HG03432 (cell line): ENCODE results near the gene SGF29.
"Not testable (repeated sequence)": the region's sequence is repeated elsewhere in the genome, so short reads cannot be mapped to it uniquely, and the experiment has no call there.

Source experiments
- ATAC-seq: cut with Tn5 transposase; IDR thresholded peaks from one replicate; pipeline ENCODE4 v1.9.1; 2021; ENCODE audit warnings: mild to moderate bottlenecking, moderate library complexity; ENCODE audit not compliant: unreplicated experiment

Gene SGF29

DNA sequence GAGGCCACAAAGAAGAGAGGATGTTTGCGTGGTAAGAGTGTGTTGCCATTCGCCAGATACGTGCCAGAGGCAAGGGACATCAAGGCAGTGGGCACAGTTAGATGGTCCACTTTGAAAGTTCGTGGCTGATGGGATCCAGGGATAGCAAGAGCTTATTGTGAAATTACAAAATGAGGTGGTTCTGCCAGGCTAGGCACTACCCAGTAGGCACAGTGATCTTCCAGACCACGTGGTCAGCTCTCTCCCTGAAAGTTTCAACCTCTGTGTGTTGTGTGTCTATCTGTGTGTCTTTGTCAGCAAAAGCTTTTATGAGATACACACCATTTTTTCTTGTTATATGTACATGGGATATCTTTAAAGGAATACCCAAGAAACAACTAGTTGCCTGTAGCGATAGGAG lies 9.5 kb downstream of the SGF29 start:
- ATAC-seq, result no peak

DNA sequence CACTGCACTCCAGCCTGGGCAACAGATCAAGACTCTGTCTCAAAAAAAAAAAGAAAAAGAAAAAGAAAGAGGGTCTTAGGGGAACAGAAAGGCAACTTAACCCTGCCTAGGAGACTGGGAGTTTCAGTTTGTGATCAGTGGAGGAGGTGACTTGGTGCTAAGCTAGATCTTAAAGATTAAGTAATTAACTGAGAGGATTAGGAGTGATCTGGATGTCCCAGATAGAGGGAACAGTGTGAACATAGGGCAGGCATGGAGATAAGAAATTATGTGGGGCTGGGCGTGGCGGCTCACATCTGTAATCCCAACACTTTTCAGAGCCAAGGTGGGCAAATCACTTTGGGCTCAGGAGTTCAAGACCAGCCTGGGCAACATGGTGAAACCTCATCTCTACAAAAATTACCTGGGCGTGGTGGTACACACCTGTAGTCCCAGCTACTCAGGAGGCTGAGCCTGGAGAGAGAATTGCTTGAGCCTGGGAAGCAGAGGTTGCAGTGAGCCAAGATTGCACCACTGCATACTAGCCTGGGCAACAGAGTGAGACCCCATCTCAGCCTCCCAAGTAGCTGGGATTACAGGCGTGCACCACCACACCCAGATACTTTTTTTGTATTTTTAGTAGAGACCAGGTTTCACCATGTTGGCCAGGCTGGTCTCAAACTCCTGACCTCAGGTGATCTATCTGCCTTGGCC lies 12.7 kb downstream of the SGF29 start:
- not testable (repeated sequence) for ATAC-seq

DNA sequence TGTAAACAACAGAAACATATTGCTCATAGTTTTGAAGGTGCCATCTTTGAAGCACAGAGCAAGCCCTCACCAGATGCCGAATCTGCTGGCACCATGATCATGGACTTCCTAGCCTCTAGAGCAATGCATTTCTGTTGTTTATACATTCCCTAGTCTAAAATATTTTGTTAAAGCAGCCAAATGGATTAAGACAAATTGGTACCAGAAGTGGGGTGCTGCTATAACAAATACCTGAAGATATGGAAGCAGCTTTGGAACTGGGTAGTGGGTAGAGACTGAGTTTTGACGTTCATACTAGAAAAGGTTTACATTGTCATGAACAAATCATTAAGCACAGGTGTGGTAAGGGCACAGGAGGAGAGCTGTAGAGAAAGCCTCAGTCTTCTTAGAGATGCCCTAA lies 13.6 kb downstream of the SGF29 start:
- no peak for ATAC-seq

DNA sequence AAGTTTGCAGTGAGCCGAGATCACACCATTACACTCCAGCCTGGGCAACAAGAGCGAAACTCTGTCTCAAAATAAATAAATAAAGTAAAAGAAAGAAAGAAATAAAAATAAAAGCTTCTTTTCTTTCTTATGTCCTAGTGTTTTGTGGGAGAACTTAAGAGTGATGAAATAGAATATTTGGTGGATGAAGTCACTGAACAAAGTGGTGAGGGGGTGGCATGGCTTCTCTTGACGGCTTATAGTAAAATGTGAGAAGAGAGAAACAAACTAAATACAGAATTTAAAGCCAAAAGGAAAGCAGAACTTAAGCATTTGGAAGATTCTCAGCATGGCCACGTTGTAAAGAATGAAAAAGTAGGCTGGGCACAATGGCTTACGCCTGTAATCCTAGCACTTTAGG lies 15.3 kb downstream of the SGF29 start:
- ATAC-seq, result no peak

DNA sequence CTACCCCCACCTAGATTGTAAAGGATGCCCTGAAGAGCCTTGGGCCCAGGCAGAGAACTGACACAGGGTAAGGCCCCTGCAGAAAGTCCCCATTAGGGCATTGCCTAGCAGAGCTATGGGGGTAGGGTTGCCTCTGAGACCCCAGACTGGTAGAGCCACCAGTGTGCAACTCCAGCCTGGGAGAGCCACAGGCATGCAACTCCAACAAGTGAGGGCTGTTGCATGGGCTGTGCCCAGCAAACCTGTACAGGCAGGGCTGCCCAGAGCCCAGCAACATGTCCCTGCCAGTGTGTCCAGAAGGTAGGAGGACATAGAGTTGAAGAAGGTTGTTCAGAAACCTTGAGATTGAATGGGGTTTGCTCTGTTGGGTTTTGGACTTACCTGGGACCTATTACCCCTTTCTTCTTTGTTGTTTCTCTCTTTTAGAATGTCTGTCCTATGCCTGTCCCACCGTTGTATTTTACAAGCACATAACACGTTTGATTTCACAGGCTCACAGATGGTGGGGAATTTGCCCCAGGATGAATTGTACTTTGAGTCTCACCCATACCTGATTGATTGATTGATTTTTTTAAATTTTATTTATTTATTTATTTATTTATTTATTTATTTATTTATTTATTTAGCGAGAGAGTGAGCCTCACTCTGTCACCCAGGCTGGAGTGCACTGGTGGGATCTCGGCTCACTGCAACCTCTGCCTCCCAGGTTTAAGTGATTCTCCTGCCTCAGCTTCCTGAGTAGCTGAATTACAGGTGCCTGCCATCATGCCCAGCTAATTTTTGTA lies 16.4 kb downstream of the SGF29 start:
- no peak for ATAC-seq

DNA sequence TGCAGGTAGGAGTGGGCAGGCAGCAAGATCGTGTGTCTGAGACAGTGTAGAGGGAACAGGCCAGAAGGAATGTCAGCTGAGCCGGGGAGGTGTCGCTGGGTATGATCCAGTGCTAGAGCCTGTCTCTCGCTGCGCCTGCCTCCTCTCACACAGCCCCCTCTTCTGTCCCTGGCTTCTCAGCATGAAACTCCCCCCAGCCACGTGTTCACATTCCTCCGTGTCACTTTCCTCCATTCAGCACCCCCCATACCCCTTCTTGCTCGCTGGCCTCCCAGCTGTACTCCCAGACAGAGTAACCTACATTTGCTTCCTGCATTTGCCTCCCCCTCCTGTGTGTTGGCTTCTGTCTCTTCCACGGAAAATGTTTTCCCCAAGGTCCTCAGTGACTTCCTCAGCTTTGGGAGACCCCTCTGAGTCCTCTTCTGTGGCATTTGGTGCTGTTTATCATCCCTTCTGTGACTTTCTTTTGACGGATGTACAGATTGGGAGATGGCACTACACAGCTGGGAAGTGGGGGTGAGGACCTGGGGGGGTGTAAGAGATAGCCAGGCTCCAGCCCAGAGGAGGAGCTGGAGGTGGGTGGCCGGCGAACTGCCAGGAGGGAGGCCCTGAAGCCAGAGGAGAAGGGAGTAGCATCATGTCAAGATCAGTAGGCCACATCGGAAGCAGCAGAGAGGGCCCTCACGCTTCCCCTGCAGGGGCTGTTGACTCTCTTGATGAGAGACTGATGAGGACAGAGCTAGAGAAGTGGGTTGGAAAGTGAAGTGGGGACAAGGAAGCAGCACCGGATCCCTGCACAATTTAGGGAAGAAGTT lies 19.2 kb downstream of the SGF29 start:
- ATAC-seq, result no peak

DNA sequence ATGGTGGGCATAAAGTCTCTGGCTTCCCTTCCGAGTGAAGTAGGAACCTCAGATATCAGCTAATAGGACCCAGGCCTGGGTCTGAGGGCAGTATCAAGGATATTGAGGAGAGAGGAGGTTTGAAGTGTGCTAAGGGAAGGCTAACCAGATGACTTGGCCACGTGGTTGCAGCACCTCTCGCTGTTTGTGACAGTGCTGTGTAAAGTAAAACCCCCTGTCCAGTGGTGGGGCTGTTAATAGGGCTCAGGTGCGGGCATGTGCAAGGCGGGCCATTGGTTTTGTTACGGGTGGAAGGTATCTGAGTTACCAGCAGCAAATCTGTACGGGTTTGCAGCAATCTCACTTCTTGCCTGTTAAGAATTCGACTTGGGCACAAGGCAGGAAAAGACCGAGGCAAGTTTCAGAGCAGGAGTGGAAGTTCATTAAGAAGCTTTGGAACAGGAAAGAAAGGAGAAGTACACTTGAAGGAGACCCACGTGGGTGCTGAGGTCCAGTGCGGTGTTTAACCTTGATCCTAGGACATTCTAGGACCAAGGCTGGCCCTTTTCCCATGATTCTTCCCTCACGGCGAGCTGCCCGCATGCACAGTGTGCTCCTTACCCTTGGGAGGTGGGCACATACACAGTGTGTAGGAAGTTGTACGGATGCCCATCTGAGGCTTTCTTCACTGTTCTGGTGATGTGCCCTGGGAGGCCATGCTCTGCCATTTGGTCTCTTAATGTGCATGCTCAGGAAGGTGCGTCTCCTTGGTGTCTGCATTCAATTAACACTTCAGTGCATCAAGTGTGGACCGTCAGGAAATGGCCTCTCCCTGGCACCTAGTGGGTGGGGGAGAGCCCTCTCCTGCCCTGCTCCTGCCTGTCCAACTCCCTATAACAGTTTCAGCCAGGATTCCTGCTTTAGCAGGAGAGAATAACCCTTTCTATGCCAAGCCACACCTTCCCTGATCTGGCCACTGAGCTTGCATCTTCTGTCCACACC lies 20.3 kb downstream of the SGF29 start:
- no peak for ATAC-seq

DNA sequence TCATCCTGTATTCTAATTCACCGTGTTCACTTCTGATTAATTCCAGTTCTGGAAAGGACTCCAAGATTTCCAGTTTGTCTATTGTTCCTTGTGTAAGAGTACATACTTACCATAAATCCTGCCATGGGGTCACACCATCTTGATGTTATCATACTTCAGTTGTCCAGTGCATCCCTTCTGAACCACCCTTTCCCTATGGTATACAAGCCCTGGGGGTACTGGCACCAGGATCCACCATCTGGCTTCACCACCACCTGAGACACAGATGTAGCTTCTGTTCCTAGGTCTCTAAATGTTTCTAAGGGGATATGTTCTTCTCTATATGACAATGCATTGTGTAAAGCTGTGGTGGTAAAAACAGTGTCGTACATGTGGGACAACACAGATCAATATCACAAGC lies 21.2 kb downstream of the SGF29 start:
- ATAC-seq, result no peak

DNA sequence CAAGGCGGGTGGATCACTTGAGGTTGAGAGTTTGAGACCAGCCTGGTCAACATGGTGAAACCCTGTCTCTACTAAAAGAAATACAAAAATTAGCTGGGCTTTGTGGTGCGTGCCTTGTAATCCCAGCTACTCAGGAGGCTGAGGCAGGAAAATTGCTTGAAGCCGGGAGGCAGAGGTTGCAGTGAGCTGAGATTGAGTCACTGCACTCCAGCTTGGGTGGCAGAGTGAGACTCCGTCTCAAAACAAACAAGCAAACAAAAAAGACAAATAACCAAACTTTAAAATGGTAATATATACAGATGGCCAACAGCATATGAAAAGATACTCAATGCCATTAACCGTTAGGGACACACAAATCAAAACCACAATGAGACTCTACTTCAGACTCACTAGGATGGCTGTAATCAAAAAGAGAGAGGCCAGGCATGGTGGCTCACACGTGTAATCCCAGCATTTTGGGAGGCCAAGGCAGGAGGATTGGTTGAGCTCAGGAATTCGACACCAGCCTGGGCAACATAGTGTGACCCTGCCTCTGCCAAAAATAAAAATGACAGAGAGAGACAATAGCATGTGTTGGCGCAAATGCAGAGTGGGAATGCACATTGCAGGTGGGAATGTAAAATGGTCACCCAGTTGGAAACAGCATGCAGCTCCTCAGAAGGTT lies 21.9 kb downstream of the SGF29 start:
- no peak for ATAC-seq

DNA sequence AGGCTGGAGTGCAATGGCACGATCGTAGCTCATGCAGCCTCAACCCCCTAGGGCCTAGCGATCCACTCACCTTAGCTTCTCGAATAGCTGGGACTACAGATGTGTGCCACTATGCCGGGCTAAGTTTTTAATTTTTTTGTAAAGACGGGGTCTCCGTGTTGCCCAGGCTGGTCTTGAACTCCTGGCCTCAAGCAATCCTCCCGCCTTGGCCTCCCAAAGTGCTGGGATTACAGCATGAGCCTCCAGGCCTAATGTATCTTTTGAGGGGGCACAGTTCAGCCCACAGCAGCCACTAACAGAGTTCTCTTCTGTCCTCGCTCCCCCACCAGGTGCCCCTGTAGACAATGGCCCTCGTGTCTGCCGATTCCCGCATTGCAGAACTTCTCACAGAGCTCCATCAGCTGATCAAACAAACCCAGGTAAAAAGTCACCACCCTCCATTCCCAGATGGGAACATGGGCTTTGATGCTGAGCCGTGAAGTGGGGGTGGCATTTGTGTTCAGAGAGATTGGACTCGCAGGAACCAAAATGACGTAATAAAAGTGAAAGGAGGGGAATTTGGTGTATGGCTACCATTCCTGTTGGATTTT lies 27.1 kb downstream of the SGF29 start:
- ATAC-seq, result no peak

DNA sequence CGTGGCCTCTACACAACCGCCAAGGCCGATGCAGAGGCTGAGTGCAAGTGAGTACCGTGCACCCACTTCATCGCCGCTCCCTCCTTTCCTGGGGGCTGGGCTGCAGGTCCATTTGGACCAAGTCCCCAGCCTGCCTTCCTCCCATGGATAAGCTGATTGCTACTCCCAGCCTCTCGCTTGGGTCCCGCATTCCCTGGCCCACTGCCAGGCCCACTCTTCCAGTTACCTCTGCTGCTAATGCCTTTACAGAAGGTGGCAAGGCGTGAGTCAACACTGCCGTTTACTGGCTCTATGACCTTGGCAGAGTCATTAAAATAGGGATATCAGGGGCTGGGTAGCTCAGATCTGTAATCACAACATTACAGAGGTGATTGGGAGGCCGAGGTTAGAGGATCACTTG lies 32.0 kb downstream of the SGF29 start:
- no peak for ATAC-seq

DNA sequence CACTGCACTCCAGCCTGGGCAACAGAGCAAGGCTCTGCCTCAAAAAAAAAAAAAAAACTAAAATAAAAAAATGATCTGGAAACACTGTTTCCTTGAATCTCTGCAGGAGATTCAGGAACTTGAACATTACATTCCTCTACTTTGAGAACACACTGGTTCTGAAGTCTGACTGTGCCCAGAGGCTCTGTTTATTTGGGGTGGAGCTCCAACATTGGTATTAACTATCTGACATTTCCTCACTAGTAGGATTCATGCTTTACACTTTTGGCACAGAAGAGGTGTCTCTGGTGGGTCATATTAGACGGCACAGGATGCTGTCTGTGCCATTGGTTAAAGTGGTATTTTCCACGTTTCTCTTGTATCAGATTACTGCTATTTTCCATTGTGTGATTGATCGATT lies 32.7 kb downstream of the SGF29 start:
- no peak for ATAC-seq

DNA sequence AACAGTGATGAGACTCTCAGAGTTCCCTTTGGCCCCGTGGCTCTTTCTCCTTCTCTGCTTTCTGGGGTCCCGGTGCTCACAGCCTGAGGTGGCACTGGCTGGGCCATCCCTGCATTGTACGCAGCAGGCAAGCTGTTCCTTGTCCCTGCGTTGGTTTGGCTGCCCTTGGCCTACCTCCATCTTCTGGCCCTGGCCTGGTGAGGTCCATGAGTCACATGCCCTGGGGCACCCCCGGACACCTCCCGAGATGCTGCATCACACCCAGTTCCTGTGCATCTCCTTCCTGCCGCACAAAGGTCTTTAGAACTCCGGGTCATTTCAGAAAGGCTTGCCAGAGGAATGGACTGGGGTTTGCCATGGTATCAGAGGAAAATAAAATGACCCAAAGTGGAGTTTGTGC lies 33.7 kb downstream of the SGF29 start:
- ATAC-seq, result no peak

DNA sequence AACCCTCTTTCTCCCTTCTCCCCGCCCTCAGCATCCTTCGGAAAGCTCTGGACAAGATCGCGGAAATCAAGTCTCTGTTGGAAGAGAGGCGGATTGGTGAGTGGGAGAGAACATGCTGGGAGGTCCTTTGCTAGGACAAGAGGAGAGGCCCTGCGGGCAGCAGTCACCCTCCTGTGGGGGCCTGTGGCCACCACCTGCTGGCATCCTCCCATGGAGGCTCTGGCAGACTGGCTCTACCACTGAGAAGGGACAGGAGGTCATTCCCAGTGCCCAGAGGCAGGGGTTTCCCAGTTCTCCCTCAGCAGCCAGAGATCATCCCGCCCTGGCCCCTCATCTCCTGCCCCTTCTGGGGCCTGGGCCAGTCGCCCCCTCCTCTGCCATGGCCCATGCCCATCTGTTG lies 35.3 kb downstream of the SGF29 start:
- ATAC-seq, result no peak

DNA sequence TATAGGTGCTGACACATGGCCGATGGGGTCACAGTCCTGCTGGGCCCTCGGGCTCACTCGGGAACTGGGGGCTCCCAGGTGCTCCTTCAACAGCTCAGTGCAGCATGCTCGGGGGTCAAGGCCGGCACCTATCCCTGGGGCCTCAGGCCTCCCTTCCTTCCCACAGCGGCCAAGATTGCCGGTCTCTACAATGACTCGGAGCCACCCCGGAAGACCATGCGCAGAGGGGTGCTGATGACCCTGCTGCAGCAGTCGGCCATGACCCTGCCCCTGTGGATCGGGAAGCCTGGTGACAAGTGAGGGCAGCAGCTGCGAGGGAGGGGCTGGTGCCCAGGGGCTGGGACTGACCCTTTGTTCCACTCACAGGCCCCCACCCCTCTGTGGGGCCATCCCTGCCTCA lies 36.2 kb downstream of the SGF29 start:
- ATAC-seq, result no peak

DNA sequence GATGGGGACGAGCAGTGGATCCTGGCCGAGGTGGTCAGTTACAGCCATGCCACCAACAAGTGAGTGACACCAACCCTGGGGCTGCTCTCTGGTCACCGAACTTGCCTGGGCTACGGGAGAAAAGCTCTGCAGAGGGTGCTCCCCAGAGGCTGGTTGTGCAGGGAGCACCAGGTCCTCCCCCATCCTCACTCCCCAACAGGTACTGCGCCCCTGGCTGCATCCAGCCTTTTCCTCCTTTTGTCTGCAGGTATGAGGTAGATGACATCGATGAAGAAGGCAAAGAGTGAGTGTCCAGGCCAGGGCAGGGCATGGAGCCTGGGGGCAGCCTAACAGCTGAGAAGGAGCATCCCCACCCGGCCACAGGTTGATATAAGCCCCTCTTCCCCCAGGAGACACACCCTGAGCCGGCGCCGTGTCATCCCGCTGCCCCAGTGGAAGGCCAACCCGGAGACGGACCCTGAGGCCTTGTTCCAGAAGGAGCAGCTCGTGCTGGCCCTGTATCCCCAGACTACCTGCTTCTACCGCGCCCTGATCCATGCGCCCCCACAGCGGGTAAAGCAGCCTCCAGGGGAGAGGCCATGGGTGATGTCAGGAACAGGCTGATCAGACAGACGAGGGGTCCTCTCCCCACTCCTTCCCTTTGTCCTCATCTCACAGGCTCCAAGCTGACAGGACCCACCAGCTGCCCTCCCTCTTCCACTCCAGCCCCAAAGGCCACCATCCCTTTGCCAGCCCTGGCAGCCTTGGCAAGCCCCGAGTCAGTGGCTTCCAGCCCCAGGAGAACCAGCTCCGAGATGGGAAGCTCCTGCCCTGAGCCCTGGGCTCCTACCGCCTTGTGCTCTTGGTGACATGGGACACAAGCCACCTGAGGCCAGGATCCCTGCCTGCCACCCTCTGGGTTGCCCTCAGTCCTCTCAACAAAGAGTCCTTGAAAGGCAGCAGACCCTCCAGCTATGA lies 36.9 kb downstream of the SGF29 start:
- no peak for ATAC-seq

DNA sequence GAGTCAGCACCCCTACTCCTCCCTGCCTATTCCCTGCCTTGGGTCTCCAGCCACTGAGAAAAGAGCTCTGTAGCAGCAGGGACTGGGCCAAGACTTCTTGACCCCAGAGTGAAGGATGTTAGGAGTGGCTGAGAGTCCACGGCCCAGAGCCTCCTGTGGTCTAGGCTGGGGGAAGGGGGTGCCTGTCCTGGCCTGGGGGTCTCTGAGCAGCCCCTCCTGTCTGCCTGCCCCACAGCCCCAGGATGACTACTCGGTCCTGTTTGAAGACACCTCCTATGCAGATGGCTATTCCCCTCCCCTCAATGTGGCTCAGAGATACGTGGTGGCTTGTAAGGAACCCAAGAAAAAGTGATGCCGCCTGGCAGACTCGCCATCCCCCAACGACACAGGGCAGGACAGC lies 37.6 kb downstream of the SGF29 start:
- no peak for ATAC-seq

DNA sequence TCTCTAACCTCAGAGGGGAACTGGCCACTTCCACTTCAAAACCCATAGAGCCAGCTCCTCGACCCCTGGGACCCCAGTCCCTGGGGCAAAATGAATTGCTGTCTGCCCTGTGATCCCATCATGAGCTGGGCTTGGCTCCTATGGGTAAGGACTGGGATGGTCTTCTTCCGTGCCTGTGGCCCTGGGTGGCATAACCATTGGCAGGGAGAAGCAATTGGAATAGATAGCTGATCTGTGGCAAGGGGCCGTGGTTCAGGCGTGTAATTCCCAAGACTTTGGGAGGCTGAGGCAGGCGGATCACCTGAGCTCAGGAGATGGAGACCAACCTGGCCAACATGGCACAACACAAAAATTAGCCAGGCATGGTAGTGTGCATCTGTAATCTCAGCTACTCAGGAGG lies 38.8 kb downstream of the SGF29 start:
- ATAC-seq, result no peak
